ENCODE measurements around the gene CELSR1. TPM values are rescaled to one million over a fixed set of nuclear protein-coding genes. Genes with fewer than 3 reads are reported as not detected.
A peak's percentile ranks its signal among the peaks of the same experiment; 100 is the strongest.

Gene CELSR1
- total RNA-seq, 2 donors from 2014 or later, result 0.54 to 1.1 TPM

- ATAC-seq (peak; percentile 45 to 59), DNase-seq (ENCODE audit: low spot score in 2 of 2) (no peak)
- H3K36me3 Mint-ChIP-seq, result peaks cover 5 to 17% of the 10 kb centered on the region in 2 donors
- peak overlapping the region; percentile 4 to 50 for H3K27ac Mint-ChIP-seq
- peaks cover 12 to 26% of the 10 kb centered on the region in 2 donors for H3K9me3 Mint-ChIP-seq
Observed at GRCh38 chr22:46568102-46568809, 30.8 kb upstream of the CELSR1 start.

- DNase-seq (ENCODE audit: low spot score in 2 of 2), result no peak
- peaks cover 12 to 26% of the 10 kb centered on the region in 2 donors for H3K9me3 Mint-ChIP-seq
Observed at GRCh38 chr22:46567471-46567870, 30.1 kb upstream of the CELSR1 start.

GRCh38 chr22:46564084-46564714, 26.8 kb upstream of the CELSR1 start:
- ATAC-seq, result no peak
- Mint-ChIP-seq H3K27ac (peak overlapping the region in 1 of 2 donors; percentile 78), H3K36me3 (no peaks in the 10 kb centered on the region), H3K9me3 (peaks cover 6 to 11% of the 10 kb centered on the region in 2 donors)
- no peak for DNase-seq (ENCODE audit: low spot score in 2 of 2)

More at GRCh38 chr22:46567471-46567870, 30.1 kb upstream of the CELSR1 start:
- Mint-ChIP-seq H3K36me3 (peaks cover 5 to 17% of the 10 kb centered on the region in 2 donors), H3K27ac (peak overlapping the region in 1 of 2 donors; percentile 4)
- ATAC-seq, result no peak

- Mint-ChIP-seq H3K27ac (peak overlapping the region in 1 of 2 donors; percentile 78), H3K36me3 (no peaks in the 10 kb centered on the region), H3K9me3 (peaks cover 6 to 11% of the 10 kb centered on the region in 2 donors)
- peak; percentile 83 to 90 for ATAC-seq
- peak; percentile 81 to 87 for DNase-seq (ENCODE audit: low spot score in 2 of 2)
Observed at GRCh38 chr22:46563381-46564083, 26.1 kb upstream of the CELSR1 start.

- peak in 1 of 2 donors; percentile 41 for DNase-seq (ENCODE audit: low spot score in 2 of 2)
Observed at GRCh38 chr22:46561435-46561905, 24.1 kb upstream of the CELSR1 start.

GRCh38 chr22:46560696-46561295, 23.4 kb upstream of the CELSR1 start:
- peak overlapping the region in 1 of 2 donors; percentile 19 for H3K27ac Mint-ChIP-seq
- H3K9me3 Mint-ChIP-seq, result peaks cover 0 to 5% of the 10 kb centered on the region in 2 donors
- H3K36me3 Mint-ChIP-seq, result no peaks in the 10 kb centered on the region
- no peak for ATAC-seq
- DNase-seq (ENCODE audit: low spot score in 2 of 2), result no peak

More at GRCh38 chr22:46561435-46561905, 24.1 kb upstream of the CELSR1 start:
- Mint-ChIP-seq H3K9me3 (peaks cover 0 to 5% of the 10 kb centered on the region in 2 donors), H3K36me3 (no peaks in the 10 kb centered on the region), H3K27ac (peak overlapping the region; percentile 60 to 77)
- ATAC-seq, result peak; percentile 53 to 71

- H3K27ac Mint-ChIP-seq, result no peak overlapping the region
- peaks cover 0 to 5% of the 10 kb centered on the region in 2 donors for H3K36me3 Mint-ChIP-seq
- no peak for ATAC-seq
- peaks cover 0 to 10% of the 10 kb centered on the region in 2 donors for H3K9me3 Mint-ChIP-seq
- DNase-seq (ENCODE audit: low spot score in 2 of 2), result no peak
Observed at GRCh38 chr22:46557736-46558480, 20.5 kb upstream of the CELSR1 start.

- H3K27ac Mint-ChIP-seq, result no peak overlapping the region
- H3K36me3 Mint-ChIP-seq, result peaks cover 0 to 5% of the 10 kb centered on the region in 2 donors
- H3K9me3 Mint-ChIP-seq, result peaks cover 0 to 10% of the 10 kb centered on the region in 2 donors
- DNase-seq (ENCODE audit: low spot score in 2 of 2) (no peak), ATAC-seq (no peak)
Observed at GRCh38 chr22:46556775-46557174, 19.4 kb upstream of the CELSR1 start.

GRCh38 chr22:46553189-46553588, 15.8 kb upstream of the CELSR1 start:
- ATAC-seq, result no peak
- H3K9me3 Mint-ChIP-seq, result peaks cover 0 to 10% of the 10 kb centered on the region in 2 donors
- no peak overlapping the region for H3K27ac Mint-ChIP-seq
- DNase-seq (ENCODE audit: low spot score in 2 of 2), result no peak
- H3K36me3 Mint-ChIP-seq, result peaks cover 0 to 5% of the 10 kb centered on the region in 2 donors

- DNase-seq (ENCODE audit: low spot score in 2 of 2) (no peak), ATAC-seq (no peak)
- no peak overlapping the region for H3K27ac Mint-ChIP-seq
- H3K9me3 Mint-ChIP-seq, result peaks cover 0 to 10% of the 10 kb centered on the region in 2 donors
- H3K36me3 Mint-ChIP-seq, result peaks cover 0 to 5% of the 10 kb centered on the region in 2 donors
Observed at GRCh38 chr22:46551996-46552395, 14.6 kb upstream of the CELSR1 start.

GRCh38 chr22:46551321-46551720, 13.9 kb upstream of the CELSR1 start:
- H3K27ac Mint-ChIP-seq, result no peak overlapping the region
- peaks cover 0 to 5% of the 10 kb centered on the region in 2 donors for H3K36me3 Mint-ChIP-seq
- DNase-seq (ENCODE audit: low spot score in 2 of 2) (no peak), ATAC-seq (no peak)
- peaks cover 0 to 5% of the 10 kb centered on the region in 2 donors for H3K9me3 Mint-ChIP-seq

- Mint-ChIP-seq H3K27ac (peak overlapping the region in 1 of 2 donors; percentile 29), H3K36me3 (peaks cover 0 to 5% of the 10 kb centered on the region in 2 donors), H3K9me3 (peaks cover 0 to 5% of the 10 kb centered on the region in 2 donors)
- no peak for DNase-seq (ENCODE audit: low spot score in 2 of 2)
- ATAC-seq, result no peak
Observed at GRCh38 chr22:46549971-46550641, 12.7 kb upstream of the CELSR1 start.

GRCh38 chr22:46549563-46549840, 12.1 kb upstream of the CELSR1 start:
- Mint-ChIP-seq H3K9me3 (peaks cover 0 to 5% of the 10 kb centered on the region in 2 donors), H3K36me3 (peaks cover 0 to 5% of the 10 kb centered on the region in 2 donors), H3K27ac (no peak overlapping the region)
- ATAC-seq (no peak), DNase-seq (ENCODE audit: low spot score in 2 of 2) (no peak)

- H3K27ac Mint-ChIP-seq, result no peak overlapping the region
- DNase-seq (ENCODE audit: low spot score in 2 of 2), result no peak
- no peaks in the 10 kb centered on the region for H3K9me3 Mint-ChIP-seq
- ATAC-seq, result no peak
- H3K36me3 Mint-ChIP-seq, result no peaks in the 10 kb centered on the region
Observed at GRCh38 chr22:46547883-46548244, 10.4 kb upstream of the CELSR1 start.

GRCh38 chr22:46547179-46547882, 9.9 kb upstream of the CELSR1 start:
- H3K9me3 Mint-ChIP-seq, result no peaks in the 10 kb centered on the region

More at GRCh38 chr22:46547179-46547882, 9.9 kb upstream of the CELSR1 start:
- no peak for ATAC-seq
- no peak for DNase-seq (ENCODE audit: low spot score in 2 of 2)
- no peak overlapping the region for H3K27ac Mint-ChIP-seq
- no peaks in the 10 kb centered on the region for H3K36me3 Mint-ChIP-seq

All from activated naive CD4-positive, alpha-beta T cell treated with anti-CD3 and anti-CD28 coated beads, Interleukin-2, amount 50 U/mL, for 72 hours (primary cell).